HepG2 (cell line): Measurements from ENCODE around the gene HS3ST3B1. TPM values are rescaled to one million over a fixed set of nuclear protein-coding genes. Genes with fewer than 3 reads are reported as not detected.
A peak's percentile ranks its signal among the peaks of the same experiment; 100 is the strongest.

Experiments
- ATAC-seq: fragments of 200-7000 bp; cut with Tn5 transposase; 3 replicates; pipeline ENCODE4 v1.9.1; 2020; ENCODE audit warnings: mild to moderate bottlenecking, moderate library complexity
- BruUV-seq: library from RNA; stranded (reverse); fragments of 400-500 nt; replicated peaks from 2 replicates; lab custom pipeline; 2021; lab: Mats Ljungman, UMichigan
- CTCF ChIA-PET: fragments of 300-600 bp; formaldehyde crosslinking; extraction: SDS; loops from one replicate; lab custom pipeline; 2021; ENCODE audit warnings: low total read pairs, inconsistent platforms, low intra/inter-chr PET ratio; lab: Yijun Ruan, JAX
- POLR2A ChIA-PET: fragments of 350-600 bp; sonication (Branson Sonifier 250); formaldehyde crosslinking; loops from one replicate; lab custom pipeline; 2020; ENCODE audit warnings: antibody characterized with exemption, inconsistent platforms; lab: Yijun Ruan, JAX
- DNase-seq: peaks from one replicate; pipeline ENCODE4 v3.0.0-alpha.2; 2015; ENCODE audit warnings: low spot score
- FAIRE-seq: peaks from 3 replicates; lab custom pipeline; 2011; peaks lifted over from hg19 to GRCh38; lab: Jason Lieb, UNC
- H2AFZ ChIP-seq: one replicate; pipeline ENCODE4 v1.6.1; 2011; ENCODE audit warnings: low read length, inconsistent platforms
- H3K27ac ChIP-seq: fragments of 300-600 bp; 3 replicates; pipeline ENCODE4 v1.8.0; 2011; ENCODE audit warnings: mixed run types, mild to moderate bottlenecking, mixed read lengths, low read length, inconsistent platforms; ENCODE audit not compliant: insufficient read depth; ENCODE audit errors: extremely low read length
- H3K27me3 ChIP-seq, 2 experiments: fragments of 200-600 bp in 1 of 2; 2 replicates in 1 of 2; 3 replicates in 1 of 2; pipeline versions ENCODE4 v1.6.0 to v1.8.0; 2011; ENCODE audit warnings: low read length in 2 of 2, mild to moderate bottlenecking in 2 of 2, moderate library complexity in 2 of 2, inconsistent platforms in 1 of 2; ENCODE audit not compliant: insufficient read depth in 2 of 2, control insufficient read depth in 1 of 2
- H3K36me3 ChIP-seq, 2 experiments: fragments of 200-600 bp in 1 of 2; replicated peaks in 1 of 2; 2 replicates in 1 of 2; 3 replicates in 1 of 2; pipeline versions ENCODE4 v1.5.1 to v1.8.0; 2011; ENCODE audit warnings: low read length in 2 of 2, inconsistent platforms in 1 of 2; ENCODE audit not compliant: insufficient read depth in 2 of 2, control insufficient read depth in 1 of 2
- H3K4me1 ChIP-seq: 2 replicates; pipeline ENCODE4 v1.5.1; 2012; ENCODE audit warnings: low read length, inconsistent platforms; ENCODE audit not compliant: insufficient read depth
- H3K4me2 ChIP-seq: 2 replicates; pipeline ENCODE4 v1.6.0; 2011; ENCODE audit warnings: low read depth, low read length, inconsistent platforms
- H3K4me3 ChIP-seq, 3 experiments: fragments of 200-600 bp in 1 of 3; sonication (generic), shearing (Covaris generic) in 1 of 3; replicated peaks in 1 of 3; 2 replicates each; pipeline ENCODE4 v1.5.1; 2011 to 2016; ENCODE audit warnings: low read length in 3 of 3, inconsistent platforms in 2 of 3, low read depth in 2 of 3, mild to moderate bottlenecking in 2 of 3, control low read depth in 1 of 3, mixed read lengths in 1 of 3; ENCODE audit not compliant: insufficient read depth in 1 of 3
- H3K79me2 ChIP-seq: one replicate; pipeline ENCODE4 v1.6.1; 2011; ENCODE audit warnings: low read length, inconsistent platforms; ENCODE audit not compliant: insufficient read depth
- H3K9ac ChIP-seq: 2 replicates; pipeline ENCODE4 v1.6.0; 2011; ENCODE audit warnings: mild to moderate bottlenecking, low read depth, low read length, inconsistent platforms; ENCODE audit not compliant: insufficient read depth
- H3K9me3 ChIP-seq: 2 replicates; pipeline ENCODE4 v1.5.1; 2012; ENCODE audit warnings: mild to moderate bottlenecking, low read length
- H4K20me1 ChIP-seq: 2 replicates; pipeline ENCODE4 v1.6.0; 2011; ENCODE audit warnings: inconsistent platforms, mild to moderate bottlenecking, low read length, moderate library complexity; ENCODE audit not compliant: insufficient read depth
- BHLHE40 ChIP-seq: IDR thresholded peaks from 2 replicates; pipeline ENCODE4 v1.6.1; 2011; ENCODE audit warnings: low read length, improper control_type of control experiment
- HOXA3 ChIP-seq: sonication (generic); formaldehyde crosslinking; IDR thresholded peaks from 2 replicates; pipeline ENCODE4 v1.5.0; 2020; ENCODE audit warnings: missing genetic modification reagents
- ISL2 ChIP-seq: sonication (generic); formaldehyde crosslinking; IDR thresholded peaks from 2 replicates; pipeline ENCODE4 v1.5.0; 2020; ENCODE audit warnings: missing genetic modification reagents
- KDM6A ChIP-seq: IDR thresholded peaks from 2 replicates; pipeline ENCODE4 v1.6.1; 2016; ENCODE audit warnings: low read depth
- MEIS2 ChIP-seq: sonication (generic); formaldehyde crosslinking; IDR thresholded peaks from 2 replicates; pipeline ENCODE4 v1.9.0; 2021; ENCODE audit warnings: mild to moderate bottlenecking, missing genetic modification reagents
- NCOA2 ChIP-seq: sonication (generic); formaldehyde crosslinking; IDR thresholded peaks from 2 replicates; pipeline ENCODE4 v1.8.0; 2022; ENCODE audit warnings: inconsistent platforms
- NR3C1 ChIP-seq: sonication (generic); formaldehyde crosslinking; IDR thresholded peaks from 2 replicates; pipeline ENCODE4 v1.4.0; 2020; ENCODE audit warnings: missing genetic modification reagents
- RAD21 ChIP-seq: fragments of 450-650 bp; formaldehyde crosslinking; IDR thresholded peaks from 2 replicates; pipeline ENCODE4 v1.5.0; 2020; ENCODE audit warnings: mild to moderate bottlenecking
- RXRB ChIP-seq: IDR thresholded peaks from 2 replicates; pipeline ENCODE4 v1.6.1; 2016; ENCODE audit warnings: borderline replicate concordance, missing genetic modification reagents, missing compliant biosample characterization
- SALL1 ChIP-seq: sonication (generic); formaldehyde crosslinking; IDR thresholded peaks from 2 replicates; pipeline ENCODE4 v1.8.0; 2022; ENCODE audit warnings: mild to moderate bottlenecking, missing genetic modification reagents
- SRY ChIP-seq: sonication (generic); formaldehyde crosslinking; IDR thresholded peaks from 2 replicates; pipeline ENCODE4 v1.8.0; 2022; ENCODE audit warnings: mild to moderate bottlenecking, missing genetic modification reagents
- ZNF350 ChIP-seq: sonication (generic); formaldehyde crosslinking; IDR thresholded peaks from 2 replicates; pipeline ENCODE4 v1.4.0; 2020; ENCODE audit warnings: mild to moderate bottlenecking, low read depth, missing genetic modification reagents, borderline replicate concordance
- WGBS: methylation state at CpG from one replicate; pipeline ENCODE4 v1.1.6; 2017; ENCODE audit warnings: low lambda C conversion rate; 5-methylcytosine and 5-hydroxymethylcytosine counted together
- in situ Hi-C: cut with HindIII; loops from 2 replicates; pipeline ENCODE4 v1.10.0; 2017; ENCODE audit warnings: low pct_unique_long_range_greater_than_20kb; ENCODE audit not compliant: extremely low pct_ligation_motif_present
- intact Hi-C: fragments of 100-400 bp; cut with micrococcal nuclease; formaldehyde crosslinking; loops from one replicate; pipeline ENCODE4 v1.10.0; 2022; ENCODE audit not compliant: unreplicated experiment
- polyA plus RNA-seq, 8 experiments: library from polyadenylated mRNA; depleted of rRNA in 3 of 8; stranded (reverse) in 7 of 8; unstranded in 1 of 8; fragments of >200 nt; fragmentation: Illumina TruSeq in 4 of 8; extraction: Trizol in 4 of 8; gene quantifications; 2 replicates each; pipeline versions ENCODE4 v1.2.1 to v1.2.3, GENCODE V29; 2011 to 2016; ENCODE audit warnings: low read depth in 4 of 8, missing spikeins in 1 of 8, mixed read lengths in 1 of 8; ENCODE audit not compliant: insufficient read depth in 1 of 8
- total RNA-seq, 5 experiments: library from RNA; depleted of rRNA; stranded (reverse); fragments of >200 nt; fragmentation: Illumina TruSeq; extraction: Trizol; gene quantifications; 2 replicates each; pipeline ENCODE4 v1.2.3, GENCODE V29; 2016; ENCODE audit warnings: low read depth in 1 of 5
- TF ChIP-seq, protein P1 (sequence below): sonication (generic); formaldehyde crosslinking; IDR thresholded peaks from 2 replicates; pipeline ENCODE4 v1.5.1; 2020; ENCODE audit warnings: missing genetic modification reagents, mild to moderate bottlenecking, borderline replicate concordance
- TF ChIP-seq, protein P2 (sequence below), 2 experiments: IDR thresholded peaks; 2 replicates each; pipeline ENCODE4 v1.6.1; 2011 to 2012; ENCODE audit warnings: low read length in 2 of 2, borderline replicate concordance in 1 of 2, low read depth in 1 of 2, mild to moderate bottlenecking in 1 of 2, moderate library complexity in 1 of 2
- TF ChIP-seq, protein P3 (sequence below): sonication (generic); formaldehyde crosslinking; IDR thresholded peaks from 2 replicates; pipeline ENCODE4 v1.4.0; 2020; ENCODE audit warnings: missing genetic modification reagents, mild to moderate bottlenecking, borderline replicate concordance
- TF ChIP-seq, protein P4 (sequence below): sonication (generic); formaldehyde crosslinking; IDR thresholded peaks from 2 replicates; pipeline ENCODE4 v1.5.0; 2020; ENCODE audit warnings: missing genetic modification reagents

HS3ST3B1 gene
- total and polyA plus RNA-seq, 2 of the 13 experiments (the other 11 are each of a cell fraction or from before 2014, with no cell fraction given) = 15.7 to 39.5 TPM

DNA sequence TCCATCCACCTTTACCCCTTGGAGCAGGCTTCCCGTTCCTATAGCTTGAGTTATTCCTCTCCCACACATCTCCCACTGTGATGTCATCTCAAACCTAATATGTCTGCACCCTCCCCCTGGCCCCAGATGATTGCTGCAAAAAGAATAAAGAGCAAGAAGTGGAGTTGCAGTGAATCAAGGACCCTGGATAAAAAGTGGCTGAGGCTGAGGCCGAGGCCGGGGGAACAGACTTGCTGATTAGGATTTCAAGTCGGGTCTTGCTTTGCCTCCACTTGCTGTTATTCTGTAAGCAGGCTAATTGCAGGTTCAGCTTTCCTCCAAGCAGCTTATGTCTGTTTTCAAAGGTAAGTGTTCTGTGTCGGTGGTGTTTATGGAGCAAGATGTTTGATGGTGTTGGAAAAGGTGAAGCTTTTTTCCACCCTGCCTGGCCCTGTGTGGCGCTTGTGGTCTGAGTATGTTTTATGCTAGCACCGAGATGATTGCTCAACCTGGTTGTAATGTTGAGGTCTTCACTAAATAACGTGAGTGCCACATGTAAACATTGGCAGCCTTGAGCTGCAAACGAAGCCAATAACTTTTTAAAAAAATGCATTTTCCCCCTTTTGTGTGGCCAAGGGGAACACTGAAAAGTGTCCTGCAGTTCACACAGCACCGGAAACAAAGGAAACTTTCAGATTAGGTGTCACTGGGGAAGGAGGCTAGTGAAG, 15.4 kb downstream of the HS3ST3B1 start:
- POLR2A ChIA-PET = interaction anchor here (0.7 to 3.2 kb wide), 6 partner anchors 15 to 61 kb away, joined by 3 to 39 read pairs (median 4); partner anchors contain the start of gene HS3ST3B1
- no TSS peak for BruUV-seq
- H2AFZ ChIP-seq = no peak overlapping the region
- TF ChIP-seq, protein P1, sequence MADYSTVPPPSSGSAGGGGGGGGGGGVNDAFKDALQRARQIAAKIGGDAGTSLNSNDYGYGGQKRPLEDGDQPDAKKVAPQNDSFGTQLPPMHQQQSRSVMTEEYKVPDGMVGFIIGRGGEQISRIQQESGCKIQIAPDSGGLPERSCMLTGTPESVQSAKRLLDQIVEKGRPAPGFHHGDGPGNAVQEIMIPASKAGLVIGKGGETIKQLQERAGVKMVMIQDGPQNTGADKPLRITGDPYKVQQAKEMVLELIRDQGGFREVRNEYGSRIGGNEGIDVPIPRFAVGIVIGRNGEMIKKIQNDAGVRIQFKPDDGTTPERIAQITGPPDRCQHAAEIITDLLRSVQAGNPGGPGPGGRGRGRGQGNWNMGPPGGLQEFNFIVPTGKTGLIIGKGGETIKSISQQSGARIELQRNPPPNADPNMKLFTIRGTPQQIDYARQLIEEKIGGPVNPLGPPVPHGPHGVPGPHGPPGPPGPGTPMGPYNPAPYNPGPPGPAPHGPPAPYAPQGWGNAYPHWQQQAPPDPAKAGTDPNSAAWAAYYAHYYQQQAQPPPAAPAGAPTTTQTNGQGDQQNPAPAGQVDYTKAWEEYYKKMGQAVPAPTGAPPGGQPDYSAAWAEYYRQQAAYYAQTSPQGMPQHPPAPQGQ = 0 out of 2 replicates have a peak, but pooled peaks have one; percentile 17
- TF ChIP-seq SRY = no peak
- peak; percentile 65 for TF ChIP-seq SALL1
- peak; percentile 73; the same call in 1 of the 2 replicates for TF ChIP-seq HOXA3
- 0 out of 2 replicates have a peak, but pooled peaks have one; percentile 44 for TF ChIP-seq MEIS2 (CRISPR knock-in tag)
- peak; percentile 57; the same call in 1 of the 2 replicates for TF ChIP-seq ZNF350 (CRISPR knock-in tag)
- no peak for TF ChIP-seq NR3C1 (CRISPR knock-in tag)
- peak; percentile 70 for TF ChIP-seq BHLHE40
- peak; percentile 70; the same call in 1 of the 2 replicates for TF ChIP-seq RXRB (CRISPR knock-in tag)
- TF ChIP-seq ISL2 = peak; percentile 72; the same call in 1 of the 2 replicates
- peak; percentile 44; the same call in 1 of the 2 replicates for TF ChIP-seq KDM6A (CRISPR knock-in tag)
- TF ChIP-seq, protein P2, sequence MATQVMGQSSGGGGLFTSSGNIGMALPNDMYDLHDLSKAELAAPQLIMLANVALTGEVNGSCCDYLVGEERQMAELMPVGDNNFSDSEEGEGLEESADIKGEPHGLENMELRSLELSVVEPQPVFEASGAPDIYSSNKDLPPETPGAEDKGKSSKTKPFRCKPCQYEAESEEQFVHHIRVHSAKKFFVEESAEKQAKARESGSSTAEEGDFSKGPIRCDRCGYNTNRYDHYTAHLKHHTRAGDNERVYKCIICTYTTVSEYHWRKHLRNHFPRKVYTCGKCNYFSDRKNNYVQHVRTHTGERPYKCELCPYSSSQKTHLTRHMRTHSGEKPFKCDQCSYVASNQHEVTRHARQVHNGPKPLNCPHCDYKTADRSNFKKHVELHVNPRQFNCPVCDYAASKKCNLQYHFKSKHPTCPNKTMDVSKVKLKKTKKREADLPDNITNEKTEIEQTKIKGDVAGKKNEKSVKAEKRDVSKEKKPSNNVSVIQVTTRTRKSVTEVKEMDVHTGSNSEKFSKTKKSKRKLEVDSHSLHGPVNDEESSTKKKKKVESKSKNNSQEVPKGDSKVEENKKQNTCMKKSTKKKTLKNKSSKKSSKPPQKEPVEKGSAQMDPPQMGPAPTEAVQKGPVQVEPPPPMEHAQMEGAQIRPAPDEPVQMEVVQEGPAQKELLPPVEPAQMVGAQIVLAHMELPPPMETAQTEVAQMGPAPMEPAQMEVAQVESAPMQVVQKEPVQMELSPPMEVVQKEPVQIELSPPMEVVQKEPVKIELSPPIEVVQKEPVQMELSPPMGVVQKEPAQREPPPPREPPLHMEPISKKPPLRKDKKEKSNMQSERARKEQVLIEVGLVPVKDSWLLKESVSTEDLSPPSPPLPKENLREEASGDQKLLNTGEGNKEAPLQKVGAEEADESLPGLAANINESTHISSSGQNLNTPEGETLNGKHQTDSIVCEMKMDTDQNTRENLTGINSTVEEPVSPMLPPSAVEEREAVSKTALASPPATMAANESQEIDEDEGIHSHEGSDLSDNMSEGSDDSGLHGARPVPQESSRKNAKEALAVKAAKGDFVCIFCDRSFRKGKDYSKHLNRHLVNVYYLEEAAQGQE (IDR thresholded peaks at IDR 0.05; ENCODE audit: borderline replicate concordance in 1 of 2, low read depth in 1 of 2, low read length in 2 of 2) = no peak
- TF ChIP-seq RAD21 (CRISPR knock-in tag) = peak; percentile 34; the same call in 1 of the 2 replicates
- TF ChIP-seq, protein P3, sequence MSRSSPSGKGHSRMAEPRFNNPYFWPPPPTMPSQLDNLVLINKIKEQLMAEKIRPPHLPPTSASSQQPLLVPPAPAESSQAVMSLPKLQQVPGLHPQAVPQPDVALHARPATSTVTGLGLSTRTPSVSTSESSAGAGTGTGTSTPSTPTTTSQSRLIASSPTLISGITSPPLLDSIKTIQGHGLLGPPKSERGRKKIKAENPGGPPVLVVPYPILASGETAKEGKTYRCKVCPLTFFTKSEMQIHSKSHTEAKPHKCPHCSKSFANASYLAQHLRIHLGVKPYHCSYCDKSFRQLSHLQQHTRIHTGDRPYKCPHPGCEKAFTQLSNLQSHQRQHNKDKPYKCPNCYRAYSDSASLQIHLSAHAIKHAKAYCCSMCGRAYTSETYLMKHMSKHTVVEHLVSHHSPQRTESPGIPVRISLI (CRISPR knock-in tag) = peak; percentile 84; the same call in 1 of the 2 replicates
- TF ChIP-seq NCOA2 (CRISPR knock-in tag) = peak; percentile 53; the same call in 1 of the 2 replicates
- TF ChIP-seq, protein P4, sequence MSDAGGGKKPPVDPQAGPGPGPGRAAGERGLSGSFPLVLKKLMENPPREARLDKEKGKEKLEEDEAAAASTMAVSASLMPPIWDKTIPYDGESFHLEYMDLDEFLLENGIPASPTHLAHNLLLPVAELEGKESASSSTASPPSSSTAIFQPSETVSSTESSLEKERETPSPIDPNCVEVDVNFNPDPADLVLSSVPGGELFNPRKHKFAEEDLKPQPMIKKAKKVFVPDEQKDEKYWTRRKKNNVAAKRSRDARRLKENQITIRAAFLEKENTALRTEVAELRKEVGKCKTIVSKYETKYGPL (CRISPR knock-in tag) = 0 out of 2 replicates have a peak, but pooled peaks have one; percentile 22

More for the DNA sequence above, 15.4 kb downstream of the HS3ST3B1 start:
- Histone ChIP-seq H3K27ac (peak overlapping the region; percentile 41), H3K4me2 (peak overlapping the region; percentile 54), H3K79me2 (peaks cover 93% of the 10 kb centered on the region), H3K4me3 (peak overlapping the region in 1 of 3 experiments; percentile 9; a peak in 1 of 6 replicates), H3K27me3 (no peaks in the 10 kb centered on the region), H3K4me1 (peaks cover 79% of the 10 kb centered on the region), H3K9ac (peak overlapping the region; percentile 14), H3K36me3 (peaks cover 5 to 24% of the 10 kb centered on the region in 2 experiments; a peak in 4 of 5 replicates), H4K20me1 (peaks cover 18% of the 10 kb centered on the region), H3K9me3 (no peaks in the 10 kb centered on the region)
- peak; percentile 74 for ATAC-seq
- DNase-seq = peak; percentile 71
- in situ Hi-C loops (no loop called here), intact Hi-C loops (no loop called here)
- 31% methylated on average over 10 of the region's 10 CpGs for WGBS
- CTCF ChIA-PET = no interaction called here
- peak; percentile 74 for FAIRE-seq
